ENCODE results near the gene DOCK7.

DNA sequence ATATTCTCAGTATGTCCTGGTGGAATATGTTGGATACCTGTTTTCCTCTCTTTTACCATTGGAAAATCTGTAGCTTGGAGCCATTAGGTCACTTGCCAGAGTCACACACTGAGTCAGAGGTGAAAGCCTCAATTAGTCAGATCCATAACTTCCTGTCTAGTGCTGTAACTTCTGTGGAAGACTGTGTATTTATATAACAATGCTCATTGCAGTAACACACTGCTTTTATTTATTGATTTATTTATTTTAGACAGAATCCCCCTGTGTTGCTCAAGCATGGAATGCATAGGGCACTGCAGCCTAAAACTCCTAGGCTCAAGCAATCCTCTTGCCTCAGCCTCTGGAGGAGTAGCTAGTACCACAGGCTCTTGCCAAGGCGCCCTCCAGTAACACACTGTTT lies 1.3 kb upstream of the DOCK7 start:
- TF ChIP-seq, protein P1, sequence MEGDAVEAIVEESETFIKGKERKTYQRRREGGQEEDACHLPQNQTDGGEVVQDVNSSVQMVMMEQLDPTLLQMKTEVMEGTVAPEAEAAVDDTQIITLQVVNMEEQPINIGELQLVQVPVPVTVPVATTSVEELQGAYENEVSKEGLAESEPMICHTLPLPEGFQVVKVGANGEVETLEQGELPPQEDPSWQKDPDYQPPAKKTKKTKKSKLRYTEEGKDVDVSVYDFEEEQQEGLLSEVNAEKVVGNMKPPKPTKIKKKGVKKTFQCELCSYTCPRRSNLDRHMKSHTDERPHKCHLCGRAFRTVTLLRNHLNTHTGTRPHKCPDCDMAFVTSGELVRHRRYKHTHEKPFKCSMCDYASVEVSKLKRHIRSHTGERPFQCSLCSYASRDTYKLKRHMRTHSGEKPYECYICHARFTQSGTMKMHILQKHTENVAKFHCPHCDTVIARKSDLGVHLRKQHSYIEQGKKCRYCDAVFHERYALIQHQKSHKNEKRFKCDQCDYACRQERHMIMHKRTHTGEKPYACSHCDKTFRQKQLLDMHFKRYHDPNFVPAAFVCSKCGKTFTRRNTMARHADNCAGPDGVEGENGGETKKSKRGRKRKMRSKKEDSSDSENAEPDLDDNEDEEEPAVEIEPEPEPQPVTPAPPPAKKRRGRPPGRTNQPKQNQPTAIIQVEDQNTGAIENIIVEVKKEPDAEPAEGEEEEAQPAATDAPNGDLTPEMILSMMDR (IDR thresholded peaks at IDR 0.05): no peak
- TF ChIP-seq POLR2A (IDR thresholded peaks at IDR 0.05): no peak
